OCI-LY3 (cell line): ENCODE results near the gene SAPCD1.

Source experiments
- H2AFZ ChIP-seq: fragments of 200-600, 300-600 bp; shearing (Covaris generic); 2 replicates; pipeline ENCODE4 v1.6.0; 2014; ENCODE audit warnings: antibody characterized with exemption, low read depth, low read length
- H3K27ac ChIP-seq: fragments of 200-600, 300-600 bp; sonication (generic); 2 replicates; pipeline ENCODE4 v1.5.1; 2014; ENCODE audit warnings: mild to moderate bottlenecking, low read length, moderate library complexity, mixed read lengths
- H3K27me3 ChIP-seq: fragments of 200-600, 300-600 bp; sonication (generic); 2 replicates; pipeline ENCODE4 v1.6.1; 2014; ENCODE audit warnings: low read depth, low read length, mixed read lengths
- H3K36me3 ChIP-seq: fragments of 200-600, 300-600 bp; sonication (generic); replicated peaks from 2 replicates; pipeline ENCODE3; 2014; ENCODE audit warnings: low read depth, low read length, mixed read lengths
- H3K4me1 ChIP-seq: fragments of 300-600, 200-600 bp; sonication (generic); 2 replicates; pipeline ENCODE4 v1.6.1; 2014; ENCODE audit warnings: low read length, mixed read lengths
- H3K4me2 ChIP-seq: fragments of 200-600, 300-600 bp; sonication (generic); 2 replicates; pipeline ENCODE4 v1.6.1; 2014; ENCODE audit warnings: low read length, mixed read lengths
- H3K4me3 ChIP-seq: fragments of 300-600, 200-600 bp; sonication (generic); 2 replicates; pipeline ENCODE4 v1.5.1; 2014; ENCODE audit warnings: antibody characterized with exemption, mild to moderate bottlenecking, low read length, moderate library complexity
- H3K79me2 ChIP-seq: fragments of 300-600, 200-600 bp; shearing (Covaris generic); 2 replicates; pipeline ENCODE4 v1.6.1; 2014; ENCODE audit warnings: mild to moderate bottlenecking, low read length, mixed read lengths
- H3K9ac ChIP-seq: fragments of 300-600, 200-600 bp; shearing (Covaris generic); 2 replicates; pipeline ENCODE4 v1.6.0; 2014; ENCODE audit warnings: mild to moderate bottlenecking, low read length, moderate library complexity
- H3K9me3 ChIP-seq: fragments of 200-600, 300-600 bp; shearing (Covaris generic); 2 replicates; pipeline ENCODE4 v1.6.1; 2014; ENCODE audit warnings: low read length, mixed read lengths; ENCODE audit not compliant: insufficient read depth
- H4K20me1 ChIP-seq: fragments of 200-600, 300-600 bp; sonication (generic); 2 replicates; pipeline ENCODE4 v1.6.1; 2016; ENCODE audit warnings: low read length, mixed read lengths; ENCODE audit not compliant: insufficient read depth
- EZH2phosphoT487 ChIP-seq: fragments of 200-600 bp; shearing (Covaris generic); IDR thresholded peaks from 2 replicates; pipeline ENCODE4 v1.6.1; 2018; ENCODE audit warnings: antibody characterized with exemption, mixed run types, low read depth
- TF ChIP-seq, protein P1 (sequence below): fragments of 200-600, 300-600 bp; sonication (generic); IDR thresholded peaks from 2 replicates; pipeline ENCODE4 v1.5.1; 2014; ENCODE audit warnings: antibody characterized with exemption, low read length, low read depth

Gene SAPCD1

DNA sequence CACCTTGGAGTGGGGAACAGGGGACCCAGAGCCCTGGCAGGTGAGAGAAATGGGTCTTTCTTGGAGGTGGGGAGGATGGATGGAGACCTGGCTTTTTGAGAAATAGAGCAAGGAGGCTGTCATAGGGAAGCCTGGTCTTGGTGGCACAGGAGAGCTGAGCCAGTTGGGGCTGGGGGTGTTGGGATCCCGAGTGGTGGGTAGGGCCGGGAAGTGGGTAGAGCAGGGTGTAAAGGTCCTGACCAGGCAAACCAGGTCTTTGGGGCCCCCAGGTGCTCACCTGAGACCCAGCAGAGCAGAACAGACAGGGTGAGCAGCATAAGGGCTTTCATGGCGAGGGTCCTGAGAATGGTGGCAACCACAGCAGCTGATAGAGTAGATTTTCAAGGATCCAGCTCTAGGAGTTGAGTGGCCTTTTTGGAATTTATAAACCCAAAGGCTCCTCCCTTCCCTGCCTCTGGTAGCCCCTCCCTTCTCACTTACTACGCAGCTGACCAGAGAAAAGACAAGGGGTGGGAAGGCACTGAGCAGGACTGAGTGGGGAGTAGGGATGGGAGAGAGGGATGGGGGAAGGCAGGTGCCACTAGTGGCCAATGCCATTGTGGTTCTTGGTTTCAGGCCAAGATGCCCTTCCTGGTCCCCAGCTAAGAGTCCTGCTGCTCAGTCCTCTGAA, 41.0 kb upstream of the SAPCD1 start, which contains the start of gene LY6G6C:
TSS of gene LY6G6C (minus strand) at position 396 of the 670 bp plus-strand sequence. CDS start at position 329, 67 bp downstream.
- Histone ChIP-seq H3K4me1 (no peaks in the 10 kb centered on the region), H3K27ac (no peak within 1 kb of the TSS), H2AFZ (no peak within 1 kb of the TSS), H3K4me3 (no peak within 1 kb of the TSS), H3K79me2 (no peaks in the 10 kb centered on the region), H4K20me1 (no peaks in the 10 kb centered on the region), H3K9me3 (no peaks in the 10 kb centered on the region), H3K36me3 (peaks cover 6% of the 10 kb centered on the region), H3K9ac (no peak within 1 kb of the TSS), H3K4me2 (no peak within 1 kb of the TSS), H3K27me3 (no peaks in the 10 kb centered on the region)
- TF ChIP-seq EZH2phosphoT487 = no peak

DNA sequence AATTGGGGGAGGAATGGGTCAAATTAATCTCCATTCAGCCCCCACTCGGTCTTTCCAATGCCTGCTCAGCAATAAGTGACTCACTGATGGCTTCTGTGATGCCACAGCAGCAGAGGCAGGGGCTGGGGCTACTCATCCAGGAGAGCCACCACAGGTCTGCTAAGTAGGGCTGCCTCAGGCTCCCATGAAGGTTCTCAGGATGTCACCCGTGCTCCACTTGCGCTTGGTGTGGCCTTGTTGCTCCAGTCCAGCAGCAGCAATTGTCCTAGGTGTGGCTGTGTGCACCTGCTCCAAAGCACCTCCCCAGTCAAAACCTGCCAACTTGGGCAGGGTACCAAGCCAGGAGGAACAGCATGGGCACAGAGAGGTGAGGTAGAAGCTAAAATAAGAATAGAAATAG, 40.3 kb upstream of the SAPCD1 start:
- no peak overlapping the region for H2AFZ ChIP-seq
- no peak overlapping the region for H3K4me3 ChIP-seq
- H3K36me3 ChIP-seq = peaks cover 13% of the 10 kb centered on the region
- TF ChIP-seq, protein P1, sequence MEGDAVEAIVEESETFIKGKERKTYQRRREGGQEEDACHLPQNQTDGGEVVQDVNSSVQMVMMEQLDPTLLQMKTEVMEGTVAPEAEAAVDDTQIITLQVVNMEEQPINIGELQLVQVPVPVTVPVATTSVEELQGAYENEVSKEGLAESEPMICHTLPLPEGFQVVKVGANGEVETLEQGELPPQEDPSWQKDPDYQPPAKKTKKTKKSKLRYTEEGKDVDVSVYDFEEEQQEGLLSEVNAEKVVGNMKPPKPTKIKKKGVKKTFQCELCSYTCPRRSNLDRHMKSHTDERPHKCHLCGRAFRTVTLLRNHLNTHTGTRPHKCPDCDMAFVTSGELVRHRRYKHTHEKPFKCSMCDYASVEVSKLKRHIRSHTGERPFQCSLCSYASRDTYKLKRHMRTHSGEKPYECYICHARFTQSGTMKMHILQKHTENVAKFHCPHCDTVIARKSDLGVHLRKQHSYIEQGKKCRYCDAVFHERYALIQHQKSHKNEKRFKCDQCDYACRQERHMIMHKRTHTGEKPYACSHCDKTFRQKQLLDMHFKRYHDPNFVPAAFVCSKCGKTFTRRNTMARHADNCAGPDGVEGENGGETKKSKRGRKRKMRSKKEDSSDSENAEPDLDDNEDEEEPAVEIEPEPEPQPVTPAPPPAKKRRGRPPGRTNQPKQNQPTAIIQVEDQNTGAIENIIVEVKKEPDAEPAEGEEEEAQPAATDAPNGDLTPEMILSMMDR = no peak
- TF ChIP-seq EZH2phosphoT487 = no peak
- H3K27me3 ChIP-seq = no peaks in the 10 kb centered on the region
- H3K9ac ChIP-seq = no peak overlapping the region
- no peaks in the 10 kb centered on the region for H3K79me2 ChIP-seq
- no peak overlapping the region for H3K4me2 ChIP-seq
- no peaks in the 10 kb centered on the region for H4K20me1 ChIP-seq
- no peaks in the 10 kb centered on the region for H3K9me3 ChIP-seq
- H3K27ac ChIP-seq = no peak overlapping the region
- peaks cover 2% of the 10 kb centered on the region for H3K4me1 ChIP-seq

DNA sequence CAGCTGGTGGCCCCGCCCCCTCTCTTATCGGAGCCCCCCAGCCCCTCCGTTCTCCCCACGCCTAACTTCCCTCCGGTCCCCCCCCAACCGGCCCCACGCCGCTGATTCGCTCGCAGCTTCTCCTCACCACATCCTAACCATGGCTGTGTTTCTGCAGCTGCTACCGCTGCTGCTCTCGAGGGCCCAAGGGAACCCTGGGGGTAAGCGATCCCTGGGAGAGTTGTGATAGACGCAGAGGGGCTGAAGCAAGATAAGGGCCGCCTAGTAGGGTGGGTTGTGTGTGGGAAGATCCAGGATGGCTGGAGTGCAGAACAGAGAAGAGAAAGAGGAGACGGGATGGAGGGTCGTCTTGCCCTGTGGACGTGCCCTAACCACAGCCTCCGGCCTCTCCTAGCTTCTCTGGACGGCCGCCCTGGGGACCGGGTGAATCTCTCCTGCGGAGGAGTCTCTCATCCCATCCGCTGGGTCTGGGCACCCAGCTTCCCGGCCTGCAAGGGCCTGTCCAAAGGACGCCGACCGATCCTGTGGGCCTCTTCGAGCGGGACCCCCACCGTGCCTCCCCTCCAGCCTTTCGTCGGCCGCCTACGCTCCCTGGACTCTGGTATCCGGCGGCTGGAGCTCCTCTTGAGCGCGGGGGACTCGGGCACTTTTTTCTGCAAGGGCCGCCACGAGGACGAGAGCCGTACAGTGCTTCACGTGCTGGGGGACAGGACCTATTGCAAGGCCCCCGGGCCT, 39.0 kb upstream of the SAPCD1 start, which contains the start of gene MPIG6B:
TSS of gene MPIG6B (plus strand) at position 129 of the 735 bp plus-strand sequence. CDS start at position 140, 11 bp downstream.
- Histone ChIP-seq H3K36me3 (peaks cover 15% of the 10 kb centered on the region), H2AFZ (no peak within 1 kb of the TSS), H3K9me3 (no peaks in the 10 kb centered on the region), H3K4me1 (peaks cover 15% of the 10 kb centered on the region), H3K9ac (no peak within 1 kb of the TSS), H3K4me2 (no peak within 1 kb of the TSS), H3K27me3 (no peaks in the 10 kb centered on the region), H3K27ac (no peak within 1 kb of the TSS), H4K20me1 (0 out of 2 replicates have a peak, but pooled peaks cover 5% of the 10 kb centered on the region), H3K4me3 (no peak within 1 kb of the TSS), H3K79me2 (no peaks in the 10 kb centered on the region)
- TF ChIP-seq, protein P1 = no peak
- no peak for TF ChIP-seq EZH2phosphoT487

DNA sequence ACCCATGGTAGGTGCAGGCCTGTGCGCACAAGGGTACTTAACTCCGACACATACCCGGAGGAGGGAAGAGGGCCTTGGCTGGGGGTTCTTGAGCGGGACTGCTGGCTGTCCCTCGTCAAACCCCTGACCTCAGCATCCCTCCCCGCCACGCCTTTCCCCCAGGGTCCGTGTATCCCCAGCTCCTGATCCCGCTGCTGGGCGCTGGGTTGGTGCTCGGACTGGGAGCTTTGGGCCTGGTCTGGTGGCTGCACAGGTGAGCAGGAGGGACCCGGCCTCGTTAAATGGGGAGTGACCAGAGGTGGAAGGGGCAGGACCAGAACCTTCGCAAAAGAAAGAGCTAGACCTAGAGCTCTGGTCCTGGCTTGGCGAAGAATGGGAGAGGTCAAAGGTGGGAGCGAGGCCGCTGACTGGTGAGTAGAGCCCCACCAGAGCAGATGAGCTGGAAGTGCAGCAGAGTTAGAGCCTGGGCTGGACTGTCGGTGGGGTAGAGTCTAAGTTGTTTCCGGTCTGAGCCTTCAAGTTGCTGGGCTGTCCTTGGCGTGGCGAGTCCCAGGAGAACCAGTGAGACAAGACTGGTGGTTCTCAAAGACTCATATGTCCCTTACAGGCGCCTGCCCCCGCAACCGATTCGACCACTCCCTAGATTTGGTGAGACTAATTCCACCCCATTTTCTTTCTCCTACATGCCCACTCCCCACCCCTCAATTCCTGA, 38.3 kb upstream of the SAPCD1 start:
- H3K79me2 ChIP-seq = no peaks in the 10 kb centered on the region
- peaks cover 15% of the 10 kb centered on the region for H3K36me3 ChIP-seq
- no peak overlapping the region for H3K9ac ChIP-seq
- no peak overlapping the region for H3K4me3 ChIP-seq
- H3K4me1 ChIP-seq = peaks cover 22% of the 10 kb centered on the region
- no peak overlapping the region for H2AFZ ChIP-seq
- no peak overlapping the region for H3K27ac ChIP-seq
- no peak overlapping the region for H3K4me2 ChIP-seq
- H3K27me3 ChIP-seq = no peaks in the 10 kb centered on the region
- no peaks in the 10 kb centered on the region for H3K9me3 ChIP-seq
- 0 out of 2 replicates have a peak, but pooled peaks cover 5% of the 10 kb centered on the region for H4K20me1 ChIP-seq
- no peak for TF ChIP-seq EZH2phosphoT487
- TF ChIP-seq, protein P1 = no peak
